TTC549 (cell line): Measurements from ENCODE around the gene COPG2.
A peak's percentile ranks its signal among the peaks of the same experiment; 100 is the strongest.
"Not testable (repeated sequence)": the region's sequence is repeated elsewhere in the genome, so short reads cannot be mapped to it uniquely, and the experiment has no call there.

Experiments
- FAIRE-seq: peaks from 2 replicates; lab custom pipeline; 2012; peaks lifted over from hg19 to GRCh38; lab: Jason Lieb, UNC

Gene COPG2, protein sequence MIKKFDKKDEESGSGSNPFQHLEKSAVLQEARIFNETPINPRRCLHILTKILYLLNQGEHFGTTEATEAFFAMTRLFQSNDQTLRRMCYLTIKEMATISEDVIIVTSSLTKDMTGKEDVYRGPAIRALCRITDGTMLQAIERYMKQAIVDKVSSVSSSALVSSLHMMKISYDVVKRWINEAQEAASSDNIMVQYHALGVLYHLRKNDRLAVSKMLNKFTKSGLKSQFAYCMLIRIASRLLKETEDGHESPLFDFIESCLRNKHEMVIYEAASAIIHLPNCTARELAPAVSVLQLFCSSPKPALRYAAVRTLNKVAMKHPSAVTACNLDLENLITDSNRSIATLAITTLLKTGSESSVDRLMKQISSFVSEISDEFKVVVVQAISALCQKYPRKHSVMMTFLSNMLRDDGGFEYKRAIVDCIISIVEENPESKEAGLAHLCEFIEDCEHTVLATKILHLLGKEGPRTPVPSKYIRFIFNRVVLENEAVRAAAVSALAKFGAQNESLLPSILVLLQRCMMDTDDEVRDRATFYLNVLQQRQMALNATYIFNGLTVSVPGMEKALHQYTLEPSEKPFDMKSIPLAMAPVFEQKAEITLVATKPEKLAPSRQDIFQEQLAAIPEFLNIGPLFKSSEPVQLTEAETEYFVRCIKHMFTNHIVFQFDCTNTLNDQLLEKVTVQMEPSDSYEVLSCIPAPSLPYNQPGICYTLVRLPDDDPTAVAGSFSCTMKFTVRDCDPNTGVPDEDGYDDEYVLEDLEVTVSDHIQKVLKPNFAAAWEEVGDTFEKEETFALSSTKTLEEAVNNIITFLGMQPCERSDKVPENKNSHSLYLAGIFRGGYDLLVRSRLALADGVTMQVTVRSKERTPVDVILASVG

DNA sequence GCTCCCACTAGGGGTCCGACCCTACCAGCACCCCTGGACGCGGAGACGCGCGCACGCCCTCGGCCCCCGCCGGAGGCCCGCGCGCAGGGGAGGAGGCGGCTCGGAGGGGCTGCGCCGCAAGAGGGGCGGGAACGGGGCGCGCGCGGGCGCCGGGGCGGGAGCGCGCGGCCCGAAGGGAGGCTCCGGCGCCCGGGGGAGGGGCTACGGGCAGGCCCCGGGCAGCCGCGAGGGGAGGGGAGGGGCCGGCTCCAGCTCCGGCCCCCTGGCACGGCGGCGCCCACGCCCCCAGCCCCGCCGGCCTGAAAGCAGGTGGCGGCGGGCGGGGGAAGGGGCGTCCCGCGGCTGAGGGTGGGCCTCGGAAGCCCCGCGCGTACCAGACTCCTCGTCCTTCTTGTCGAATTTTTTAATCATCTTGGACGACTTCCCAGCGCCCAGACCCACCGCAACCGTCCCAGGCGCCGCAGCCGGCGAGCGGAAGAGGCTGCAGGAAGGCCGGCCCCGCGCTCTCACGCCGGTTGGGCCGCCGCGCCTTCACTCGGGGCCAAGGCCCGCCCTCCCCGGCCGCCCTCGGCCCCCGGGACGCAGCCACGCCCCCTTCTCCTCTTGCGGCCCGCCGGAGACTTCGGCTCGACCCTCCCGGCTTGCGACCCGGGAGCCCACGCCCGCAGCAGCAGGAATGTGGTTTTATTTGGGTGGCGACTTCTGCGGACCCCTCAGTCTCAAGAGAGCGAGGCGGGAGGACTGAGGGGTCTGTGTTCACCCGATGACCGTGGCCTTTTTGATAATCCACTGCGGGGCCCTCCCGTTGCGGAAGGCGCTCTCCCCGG, at the start of gene COPG2:
Gene COPG2 (minus strand): TSS at position 491 of the 827 bp plus-strand sequence. CDS start 80 bp downstream, at position 411.
- FAIRE-seq = no peak

DNA sequence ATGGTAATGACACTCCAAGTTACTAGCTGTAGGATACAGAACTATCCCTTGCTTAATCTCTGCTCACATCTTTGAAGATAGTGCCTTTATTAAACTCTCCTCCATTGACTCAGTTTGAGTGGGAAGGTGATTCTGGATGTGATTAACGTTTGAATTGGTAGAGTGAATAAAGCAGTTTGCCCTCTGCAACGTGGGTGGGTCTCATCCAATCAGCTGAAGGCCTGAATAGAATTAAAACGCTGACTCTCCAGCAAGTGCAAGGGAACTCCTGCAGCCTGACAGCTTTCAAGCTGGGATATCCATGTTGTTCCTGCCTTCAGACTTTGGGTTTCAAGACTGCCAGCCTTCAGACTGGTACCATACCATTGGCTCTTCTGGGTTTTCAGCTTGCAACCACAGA, 43.9 kb upstream of the COPG2 start:
- FAIRE-seq = no peak

DNA sequence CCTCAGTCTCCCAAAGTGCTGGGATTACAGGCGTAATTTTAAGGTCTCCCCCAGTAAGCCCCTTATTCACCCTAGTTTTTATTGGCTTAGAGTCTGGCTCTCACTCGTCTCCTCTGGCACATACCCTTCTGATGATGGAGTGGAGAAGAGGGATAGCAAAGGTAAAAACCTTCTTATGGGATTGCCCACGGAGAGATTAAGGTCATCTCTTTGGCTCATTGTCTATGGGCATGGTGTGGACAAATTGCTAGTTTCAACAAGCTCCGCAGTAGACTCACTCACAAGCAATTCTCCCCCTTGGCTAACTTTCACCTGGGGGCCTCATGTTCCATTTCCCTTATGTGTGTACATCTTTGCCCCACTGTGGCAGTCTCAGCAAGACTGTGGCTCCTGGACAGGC, 40.2 kb upstream of the COPG2 start:
- FAIRE-seq = no peak

DNA sequence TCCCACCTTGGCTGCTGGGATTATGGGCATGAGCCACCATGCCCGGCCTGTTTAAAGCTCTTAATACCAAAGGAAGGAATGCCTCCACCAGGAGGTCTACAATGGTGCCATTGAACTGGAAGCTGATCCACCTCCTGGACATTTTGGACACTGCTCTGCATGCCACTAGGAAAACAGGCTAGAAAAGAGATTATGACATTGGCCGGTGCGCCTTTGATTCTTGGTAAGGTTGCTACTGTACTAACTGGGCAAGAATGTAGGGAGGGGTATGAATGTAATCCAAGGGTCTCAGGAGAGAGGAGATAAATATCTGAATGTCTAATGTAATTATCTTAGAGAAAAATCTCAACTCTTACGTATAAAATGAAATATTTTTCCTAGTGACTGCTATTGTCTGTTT, 39.5 kb upstream of the COPG2 start:
- no peak for FAIRE-seq

DNA sequence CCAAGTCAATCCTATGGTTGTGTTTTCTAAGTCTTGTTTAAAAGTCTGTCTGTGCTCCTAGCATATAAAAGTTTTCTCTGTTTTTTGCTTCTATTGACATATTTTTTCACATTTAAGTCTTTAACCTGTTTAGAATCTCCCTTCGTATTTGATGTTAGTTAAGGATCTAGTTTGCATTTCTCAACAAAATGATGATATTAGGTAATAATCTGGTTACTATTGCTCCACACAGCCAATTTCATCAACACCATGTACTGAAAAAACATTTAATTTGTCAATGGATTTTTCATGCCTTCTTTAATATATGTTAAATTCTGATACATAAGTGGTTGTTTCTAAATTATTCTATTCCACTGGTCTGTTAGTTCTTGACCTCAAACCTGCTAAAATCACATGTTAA, 35.3 kb upstream of the COPG2 start:
- no peak for FAIRE-seq

DNA sequence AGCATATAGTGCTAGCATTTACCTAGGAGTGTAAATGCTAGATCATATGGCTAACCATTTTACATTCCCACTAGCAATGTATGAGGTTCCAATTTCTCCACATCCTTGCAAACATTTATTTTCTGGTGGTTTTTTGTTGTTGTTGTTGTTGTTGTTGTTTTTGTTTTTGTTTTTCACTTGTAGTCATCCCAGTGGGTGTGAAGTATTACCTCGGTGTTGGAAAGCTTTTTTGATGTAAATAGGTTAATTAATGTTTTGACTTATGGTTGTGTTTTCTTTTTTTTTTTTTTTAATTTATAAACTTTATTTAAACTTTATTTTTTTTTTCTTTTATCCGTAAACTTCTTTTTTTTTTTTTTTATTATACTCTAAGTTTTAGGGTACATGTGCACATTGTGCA, 33.1 kb upstream of the COPG2 start:
- no peak for FAIRE-seq

DNA sequence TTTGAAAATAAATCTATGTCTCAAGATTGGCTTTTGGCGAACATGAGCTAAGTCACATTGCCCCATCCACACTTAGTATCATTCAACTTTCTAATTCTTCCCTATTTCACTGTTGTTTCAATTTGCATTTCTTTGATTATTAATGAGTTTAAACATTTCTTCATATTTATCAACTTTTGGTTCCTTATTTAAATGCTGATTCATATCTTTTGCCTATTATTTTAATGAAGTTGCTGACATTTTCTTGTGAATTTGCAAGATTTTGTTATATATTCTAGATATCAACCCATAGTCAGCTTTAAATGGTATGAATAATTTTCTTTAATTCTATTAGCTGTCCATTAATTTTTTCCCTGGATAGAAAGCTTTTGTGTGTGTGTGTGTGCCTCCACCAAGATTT, 32.2 kb upstream of the COPG2 start:
- FAIRE-seq = peak; percentile 17

DNA sequence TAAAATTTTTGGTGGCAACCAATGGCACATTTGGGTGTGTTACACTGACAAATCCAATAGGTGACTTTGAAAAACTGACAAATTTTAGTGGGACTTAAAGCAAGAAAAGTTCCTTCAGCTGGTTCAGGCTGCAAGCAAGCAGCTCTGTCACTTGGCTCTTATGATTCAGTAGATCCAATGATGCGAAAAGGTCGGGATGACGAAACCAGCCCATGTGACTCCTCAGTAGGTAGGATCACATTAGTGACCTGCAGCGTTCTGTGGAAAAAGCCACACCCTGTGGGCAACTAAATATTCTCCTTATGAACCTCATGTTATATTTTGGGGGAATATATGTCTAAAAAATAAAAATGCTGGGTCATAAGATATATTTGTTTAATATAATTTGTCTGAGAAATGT, 31.1 kb upstream of the COPG2 start:
- FAIRE-seq = no peak

DNA sequence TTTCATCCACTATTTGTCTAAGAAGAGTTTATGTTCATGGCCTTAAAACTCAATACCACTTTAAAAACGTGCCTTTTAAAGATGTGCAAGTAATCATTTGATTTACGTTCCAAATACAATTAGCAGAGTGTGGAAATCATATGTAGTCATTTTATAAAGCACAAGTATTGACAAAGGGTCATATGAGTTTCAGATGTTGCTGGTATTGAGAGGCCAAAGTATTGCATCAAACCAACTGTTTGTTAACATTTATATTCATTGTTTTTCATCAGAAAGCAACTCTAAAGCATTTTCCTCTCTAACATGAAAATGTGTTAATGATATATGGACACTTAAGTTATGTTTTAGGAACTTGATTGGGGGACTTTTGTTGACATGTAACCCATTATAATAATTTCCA, 29.3 kb upstream of the COPG2 start:
- FAIRE-seq = no peak

DNA sequence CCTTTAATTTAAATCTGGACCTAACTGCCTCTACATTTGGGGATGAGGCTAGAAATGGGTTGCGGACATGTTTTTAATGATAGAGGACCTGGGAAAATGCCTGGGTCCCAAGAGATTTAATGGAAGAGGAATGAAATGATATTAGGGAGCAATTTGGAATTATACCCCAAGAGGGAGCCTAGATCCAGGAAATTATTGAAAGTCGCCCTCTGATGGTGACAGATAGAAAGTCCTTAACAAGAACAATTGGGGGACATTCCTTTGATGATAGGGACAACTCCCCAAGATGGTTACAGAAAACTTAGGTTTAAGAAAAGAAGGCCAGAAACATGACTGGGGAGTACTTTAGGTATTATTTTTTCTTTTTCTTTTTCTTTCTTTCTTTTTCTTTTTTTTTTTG, 27.3 kb upstream of the COPG2 start:
- no peak for FAIRE-seq

DNA sequence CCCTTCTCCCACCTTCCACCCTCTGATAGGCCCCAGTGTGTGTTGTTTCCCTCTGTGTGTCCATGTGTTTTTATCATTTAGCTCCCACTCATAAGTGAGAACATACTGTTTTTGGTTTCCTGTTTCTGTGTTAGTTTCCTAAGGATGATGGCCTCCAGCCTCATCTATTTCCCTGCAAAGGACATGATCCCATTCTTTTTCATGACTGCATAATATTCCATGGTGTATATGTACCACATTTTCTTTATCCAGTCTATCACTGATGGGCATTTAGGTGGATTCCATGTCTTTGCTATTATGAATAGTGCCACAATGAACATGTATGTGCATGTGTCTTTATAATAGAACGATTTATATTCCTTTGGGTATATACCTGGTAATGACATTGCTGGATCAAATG, 23.8 kb upstream of the COPG2 start:
- not testable (repeated sequence) for FAIRE-seq

DNA sequence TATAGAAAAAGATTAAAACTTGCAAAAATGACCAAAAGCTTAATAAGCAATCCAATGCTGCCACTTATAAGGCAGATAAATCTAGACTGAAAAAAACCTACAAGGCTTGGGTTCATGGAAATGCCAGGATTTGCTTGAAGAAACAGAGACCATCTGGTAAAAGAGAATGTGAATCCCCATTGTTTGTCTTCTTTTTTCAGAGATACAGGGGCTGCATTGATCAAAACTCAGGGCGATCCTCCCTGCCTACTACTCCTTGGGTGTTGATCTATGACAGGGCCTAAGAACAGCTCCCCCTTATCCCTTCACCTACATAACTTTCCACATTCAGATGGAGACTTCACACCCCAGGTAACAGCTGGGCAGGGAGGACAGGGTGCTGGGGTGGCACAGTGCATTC, 21.1 kb upstream of the COPG2 start:
- FAIRE-seq = no peak

DNA sequence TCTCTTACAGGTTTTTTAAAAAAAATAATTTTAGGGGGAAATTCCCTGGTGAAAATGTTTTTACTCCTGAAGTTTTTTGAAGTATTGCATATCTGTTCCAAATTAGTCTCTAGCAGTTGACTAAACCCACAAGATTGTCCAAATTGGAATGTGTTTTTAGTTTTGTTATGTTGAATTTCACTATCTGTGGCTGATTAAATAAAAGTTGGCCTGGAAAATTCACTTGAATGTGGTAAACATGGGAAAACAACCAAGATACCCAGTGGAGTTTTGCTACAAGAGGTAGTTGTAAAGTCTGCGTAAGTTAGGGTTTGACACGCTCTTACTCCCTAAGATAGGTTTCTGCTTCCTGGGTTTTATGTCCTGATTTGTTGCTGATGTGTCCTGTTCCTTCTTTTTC, 14.5 kb upstream of the COPG2 start:
- no peak for FAIRE-seq

DNA sequence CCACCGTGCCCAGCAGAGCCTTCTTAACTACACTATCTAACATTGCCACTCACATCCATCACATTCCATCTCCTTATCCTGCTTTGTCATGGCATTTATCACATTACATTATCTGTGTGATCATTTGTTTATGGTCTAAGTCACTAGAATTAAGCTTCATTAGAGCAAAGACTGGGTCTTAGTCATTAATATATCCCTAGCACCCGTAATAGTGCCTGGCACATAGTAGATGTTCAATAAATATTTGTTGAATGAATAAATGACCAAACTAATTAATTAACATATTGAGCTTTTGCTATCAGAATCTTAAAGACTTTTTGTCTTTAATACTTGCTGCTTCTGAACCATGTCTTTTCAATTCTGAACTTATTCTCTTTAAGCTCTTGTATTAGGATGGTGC, 5.9 kb upstream of the COPG2 start:
- FAIRE-seq = no peak

DNA sequence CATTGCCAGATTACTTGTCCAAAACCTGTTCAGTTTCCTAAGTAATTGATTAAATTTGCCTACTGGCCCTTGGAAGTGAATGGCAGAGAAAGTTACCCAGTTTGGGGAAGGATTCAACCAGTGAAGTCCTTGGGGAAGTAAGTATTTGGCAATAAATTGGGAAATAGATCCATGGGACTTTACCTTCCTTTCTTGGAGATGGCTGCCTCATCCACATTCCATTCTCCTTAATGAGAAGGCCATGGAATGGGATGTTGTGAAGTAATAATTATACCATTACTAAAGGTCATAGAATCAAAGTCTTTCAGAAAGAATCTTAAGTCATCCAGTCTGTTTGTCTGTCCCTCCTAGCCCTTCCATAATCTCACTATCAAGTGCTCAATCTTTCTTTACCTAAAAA, 4.5 kb upstream of the COPG2 start:
- FAIRE-seq = no peak

DNA sequence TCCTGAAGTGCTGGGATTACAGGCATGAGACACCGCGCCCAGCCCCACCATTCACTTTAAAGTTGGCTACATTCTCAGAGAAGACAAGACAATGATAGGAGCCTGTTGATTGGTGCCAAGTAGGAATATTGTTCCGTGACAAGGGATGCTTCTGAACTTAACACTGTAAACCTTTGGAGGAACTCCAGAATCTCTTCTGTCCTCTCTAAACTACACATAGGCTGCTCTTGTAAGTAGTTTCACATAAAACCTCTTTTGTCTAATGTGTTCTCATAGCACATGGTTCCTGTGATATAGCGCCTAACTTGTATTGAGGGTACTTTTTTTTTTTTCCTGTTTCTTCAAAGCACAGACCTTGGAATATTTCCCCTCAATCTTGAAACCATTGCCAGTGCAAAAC, 3.6 kb upstream of the COPG2 start:
- no peak for FAIRE-seq

DNA sequence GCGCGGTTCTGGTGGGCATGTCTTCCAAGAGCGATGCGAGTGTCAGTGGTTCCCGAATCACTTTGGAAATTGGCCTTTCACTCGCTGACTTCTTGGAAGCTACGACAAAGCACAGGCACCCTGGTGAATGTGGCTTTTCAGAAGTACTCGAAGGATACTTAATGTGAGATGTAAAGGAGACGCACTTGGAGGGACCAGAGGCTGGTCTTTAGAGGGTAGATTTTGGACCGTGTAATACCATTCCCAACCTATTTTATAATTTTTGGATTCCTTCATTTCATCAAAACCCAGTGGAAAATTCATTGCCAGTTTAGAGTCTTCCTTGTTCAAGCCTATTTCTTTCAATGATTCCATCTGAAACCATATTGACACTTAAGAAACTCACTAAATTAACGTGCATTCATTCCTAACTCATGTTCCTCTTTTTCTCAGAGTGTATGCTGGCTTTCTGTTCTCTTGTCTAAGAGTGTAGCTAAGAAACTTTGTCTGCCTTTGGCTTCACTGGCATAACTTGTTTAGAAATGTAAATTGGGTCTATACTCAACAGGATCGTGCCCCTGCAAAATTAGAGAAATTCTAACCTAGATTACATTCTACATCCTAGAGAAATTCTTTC, 645 bp upstream of the COPG2 start:
- FAIRE-seq = no peak

DNA sequence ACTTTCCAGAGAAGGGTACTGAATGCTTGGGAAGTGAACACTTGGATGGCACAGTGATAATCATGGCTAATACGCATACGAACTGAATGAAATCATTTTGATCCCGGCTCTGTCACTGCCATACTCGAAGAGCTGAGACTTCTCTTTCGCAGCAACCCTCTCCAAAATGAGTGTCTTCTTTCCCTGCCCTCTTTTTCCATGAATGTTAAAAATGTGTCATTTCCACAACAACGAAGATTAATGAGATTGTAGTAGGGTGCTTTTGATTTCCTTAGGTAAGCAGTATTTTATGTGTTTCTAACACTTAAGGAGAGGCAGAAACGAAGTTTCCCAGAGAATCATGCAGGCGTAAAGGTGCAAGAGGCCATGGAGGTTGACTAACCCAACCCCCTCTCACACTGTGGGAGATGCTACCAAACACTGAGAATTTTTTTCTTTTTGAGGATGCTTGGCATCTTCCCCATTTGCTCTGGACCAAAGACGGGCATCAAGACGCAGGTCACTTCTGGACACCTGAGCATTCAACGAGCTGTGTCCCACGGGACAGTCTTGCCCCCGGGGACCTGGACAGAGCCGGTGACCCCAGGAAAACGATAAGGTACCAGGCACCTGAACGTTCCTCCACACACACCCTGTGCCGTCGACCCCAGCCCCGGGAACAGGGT, 823 bp downstream of the COPG2 start:
- FAIRE-seq = no peak

DNA sequence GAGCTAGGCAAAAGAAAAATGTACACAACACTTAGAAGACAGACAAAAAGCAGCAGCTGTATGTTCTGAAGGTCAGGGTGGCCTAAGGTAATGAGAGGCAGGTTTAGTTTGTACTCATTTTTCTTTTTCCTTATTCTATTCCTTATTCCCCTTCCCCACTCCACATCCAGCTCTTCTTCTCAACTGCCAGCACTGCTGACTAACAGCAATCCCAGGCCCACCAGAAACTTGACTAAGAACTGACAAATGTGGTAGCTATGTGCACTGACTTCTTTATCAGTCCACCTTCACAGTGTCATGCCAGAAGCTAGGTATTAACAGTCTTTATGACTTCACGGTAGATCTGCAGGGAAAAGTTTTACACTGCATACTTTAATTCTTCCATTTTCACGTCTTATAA, 6.1 kb downstream of the COPG2 start:
- no peak for FAIRE-seq

DNA sequence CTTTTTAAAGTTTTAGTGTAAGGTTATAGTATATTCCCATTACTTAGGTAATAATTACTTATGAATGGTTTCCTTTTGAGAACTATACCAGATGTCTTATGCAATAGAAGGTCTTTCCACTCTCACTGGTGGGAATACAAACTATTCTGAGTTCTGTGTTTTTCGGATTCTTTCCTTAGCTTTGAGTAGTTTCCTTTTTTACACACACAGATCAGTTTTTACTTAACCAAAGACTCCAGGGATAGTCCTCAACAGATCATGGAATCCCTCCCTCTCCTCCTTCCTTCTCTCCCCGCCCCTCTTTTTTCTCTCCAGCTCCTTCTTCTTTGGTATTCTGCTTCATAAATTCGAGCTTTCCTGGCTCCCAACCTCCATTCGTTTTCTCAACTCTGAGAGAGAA, 13.3 kb downstream of the COPG2 start:
- FAIRE-seq = no peak

DNA sequence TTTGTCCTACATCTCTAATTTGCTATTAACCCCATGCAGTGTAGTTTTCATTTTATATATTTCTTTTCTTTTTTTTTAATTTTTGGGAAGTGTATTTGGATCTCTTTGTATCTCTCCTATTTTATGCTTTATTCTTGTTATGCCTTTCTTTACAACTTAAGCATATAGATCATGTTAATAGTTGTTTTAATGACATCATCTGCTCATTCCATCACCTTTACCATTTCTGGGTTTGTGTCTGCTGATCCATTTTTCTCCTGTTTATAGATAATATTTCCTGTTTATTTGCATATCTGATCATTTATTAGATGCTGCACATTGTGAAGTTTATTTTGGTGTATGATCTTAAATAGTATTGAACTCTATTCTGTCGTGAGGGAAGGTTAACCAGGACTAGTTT, 13.7 kb downstream of the COPG2 start:
- FAIRE-seq = no peak

DNA sequence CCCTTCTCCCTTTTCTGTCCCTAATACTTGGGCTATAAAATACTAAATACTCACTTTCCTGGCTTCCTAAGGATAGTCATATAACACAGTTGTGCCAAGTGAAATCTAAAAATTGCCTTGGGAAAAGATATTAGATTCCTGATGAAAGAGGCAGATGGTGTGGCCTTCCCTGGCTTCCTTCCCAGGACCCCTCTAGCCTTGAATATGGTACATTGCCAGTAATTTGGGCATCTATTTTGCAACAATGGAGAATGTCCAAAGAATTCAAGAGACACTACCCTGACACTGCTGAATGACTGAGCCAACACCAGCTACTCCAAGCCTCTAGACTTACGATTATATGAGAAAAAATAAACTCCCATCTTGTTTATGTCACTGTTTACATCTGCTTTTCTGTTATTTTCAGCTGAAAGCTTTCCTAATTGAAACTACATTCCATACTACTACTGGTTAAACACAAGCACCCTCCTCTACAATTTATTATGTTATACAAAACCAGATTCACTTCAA, 17.9 kb downstream of the COPG2 start:
- FAIRE-seq = no peak
